Lower leg skin (tissue), 4 donors: ENCODE data around the gene CCDC102A. TPM values are rescaled to one million over a fixed set of nuclear protein-coding genes. Genes with fewer than 3 reads are reported as not detected.

Source experiments
- DNase-seq, 2 donors: peaks; one replicate each; pipeline ENCODE4 v3.0.0-alpha.2; 2019; ENCODE audit warnings: low spot score in 2 of 2
- H3K4me3 ChIP-seq: fragments of 200-600 bp; sonication (generic); 2 replicates; pipeline ENCODE4 v1.5.1; 2017; ENCODE audit warnings: mild to moderate bottlenecking, low read depth; ENCODE audit not compliant: poor library complexity, severe bottlenecking
- POLR2A ChIP-seq, 2 donors: fragments of 450-650 bp; IDR thresholded peaks; one replicate each; pipeline ENCODE4 v1.6.1; 2016 to 2017; ENCODE audit warnings: antibody characterized with exemption in 2 of 2, mild to moderate bottlenecking in 1 of 2, moderate library complexity in 1 of 2
- WGBS, 2 donors: methylation state at CpG; one replicate each; pipeline ENCODE4 v1.1.5; 2018; 5-methylcytosine and 5-hydroxymethylcytosine counted together
- intact Hi-C: fragments of 100-400 bp; cut with DNase I; formaldehyde crosslinking; loops from one replicate; pipeline ENCODE4 v1.15.0; 2023; ENCODE audit warnings: low total_unique reads
- total RNA-seq, 4 donors: library from RNA; depleted of rRNA; stranded (reverse); fragments of >200 nt; gene quantifications; one replicate each; pipeline ENCODE4 v1.1.0, GENCODE V29; 2016
- TF ChIP-seq, protein P1 (sequence below), 3 donors: fragments of 450-650 bp; IDR thresholded peaks; one replicate each; pipeline ENCODE4 v1.5.1; 2016; ENCODE audit warnings: antibody characterized with exemption in 3 of 3, mild to moderate bottlenecking in 3 of 3, moderate library complexity in 2 of 3

Gene CCDC102A
- total RNA-seq, 4 donors from 2014 or later: 13.7 to 18.9 (median 16.4) TPM

DNA sequence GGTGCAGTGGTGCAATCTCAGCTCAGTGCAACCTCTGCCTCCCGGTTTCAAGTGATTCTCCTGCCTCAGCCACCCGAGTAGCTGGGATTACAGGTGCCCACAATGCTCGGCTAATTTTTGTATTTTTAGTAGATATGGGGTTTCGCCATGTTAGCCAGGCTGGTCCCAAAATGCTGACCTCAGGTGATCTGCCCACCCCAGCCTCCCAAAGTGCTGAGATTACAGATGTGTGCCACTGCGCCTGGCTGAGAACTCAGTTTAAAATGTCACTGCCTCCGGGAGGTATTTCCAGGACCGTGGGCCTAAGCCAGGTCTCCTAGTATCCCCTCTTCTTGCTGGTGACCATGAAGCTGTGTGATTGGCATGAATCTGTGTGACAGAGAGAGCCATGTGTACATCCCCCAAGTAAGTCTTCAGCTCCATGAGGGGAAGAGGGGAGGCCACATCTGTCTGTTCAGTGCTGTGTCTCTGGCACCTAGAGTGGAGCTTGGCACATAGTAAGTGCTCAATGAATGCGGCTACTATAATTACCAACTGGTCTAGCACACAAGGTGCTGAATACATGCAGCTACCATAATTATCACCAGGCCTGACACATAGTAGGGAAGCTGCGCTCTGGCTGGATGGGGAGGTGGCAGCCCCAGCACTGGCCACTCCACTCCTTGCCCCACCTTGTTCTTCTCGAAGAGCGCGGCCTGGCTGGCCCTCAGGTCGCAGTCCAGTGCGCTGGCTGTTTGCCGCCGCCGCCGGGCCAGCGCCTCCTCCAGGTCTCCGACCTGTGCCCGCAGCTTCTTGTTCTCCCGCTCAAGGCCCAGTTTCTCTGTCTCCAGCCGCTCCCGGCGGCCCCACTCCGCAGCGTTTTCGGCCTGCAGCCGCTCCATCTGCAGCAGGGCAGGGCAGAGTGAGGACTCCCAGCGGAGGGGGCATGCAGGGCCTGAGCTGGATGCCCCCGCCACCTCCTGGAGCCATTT is 18.7 kb downstream of the CCDC102A start:
- intact Hi-C loops: loop anchor here (5.0 kb wide), 1 partner anchor 215 kb away; no protein-coding TSS in a partner anchor
- no peak overlapping the region for H3K4me3 ChIP-seq
- no peak for DNase-seq
- 89 to 93% methylated on average over 24 to 31 of the region's 31 CpGs for WGBS, 2 donors
- no peak for TF ChIP-seq POLR2A (IDR thresholded peaks at IDR 0.05)
- TF ChIP-seq, protein P1, sequence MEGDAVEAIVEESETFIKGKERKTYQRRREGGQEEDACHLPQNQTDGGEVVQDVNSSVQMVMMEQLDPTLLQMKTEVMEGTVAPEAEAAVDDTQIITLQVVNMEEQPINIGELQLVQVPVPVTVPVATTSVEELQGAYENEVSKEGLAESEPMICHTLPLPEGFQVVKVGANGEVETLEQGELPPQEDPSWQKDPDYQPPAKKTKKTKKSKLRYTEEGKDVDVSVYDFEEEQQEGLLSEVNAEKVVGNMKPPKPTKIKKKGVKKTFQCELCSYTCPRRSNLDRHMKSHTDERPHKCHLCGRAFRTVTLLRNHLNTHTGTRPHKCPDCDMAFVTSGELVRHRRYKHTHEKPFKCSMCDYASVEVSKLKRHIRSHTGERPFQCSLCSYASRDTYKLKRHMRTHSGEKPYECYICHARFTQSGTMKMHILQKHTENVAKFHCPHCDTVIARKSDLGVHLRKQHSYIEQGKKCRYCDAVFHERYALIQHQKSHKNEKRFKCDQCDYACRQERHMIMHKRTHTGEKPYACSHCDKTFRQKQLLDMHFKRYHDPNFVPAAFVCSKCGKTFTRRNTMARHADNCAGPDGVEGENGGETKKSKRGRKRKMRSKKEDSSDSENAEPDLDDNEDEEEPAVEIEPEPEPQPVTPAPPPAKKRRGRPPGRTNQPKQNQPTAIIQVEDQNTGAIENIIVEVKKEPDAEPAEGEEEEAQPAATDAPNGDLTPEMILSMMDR (IDR thresholded peaks at IDR 0.05): no peak

DNA sequence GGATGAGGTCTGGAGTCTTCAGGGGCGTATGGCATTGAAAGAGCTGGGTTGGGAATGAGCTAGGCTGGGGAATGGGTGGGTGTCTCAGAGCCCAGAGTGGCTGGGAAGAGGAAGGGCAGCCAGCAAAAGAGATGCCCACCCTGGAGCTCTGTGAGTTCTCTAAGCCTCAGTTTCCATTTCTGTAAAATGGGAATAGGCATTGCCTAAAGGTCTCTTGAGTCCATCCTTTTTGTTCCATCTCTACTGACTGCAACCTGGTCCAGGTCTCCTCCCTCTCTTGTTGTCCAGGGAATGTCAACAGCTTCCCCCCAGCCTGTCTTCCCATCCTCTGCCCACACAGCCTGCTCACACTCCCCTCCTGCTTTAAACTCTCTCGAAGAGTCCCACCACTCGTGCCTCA is 19.6 kb downstream of the CCDC102A start:
- 87 to 93% methylated on average over 3 of the region's 3 CpGs for WGBS, 2 donors
- intact Hi-C loops: loop anchor here (5.0 kb wide), 1 partner anchor 214 kb away; no protein-coding TSS in a partner anchor
- DNase-seq: no peak
- TF ChIP-seq, protein P1 (IDR thresholded peaks at IDR 0.05): no peak
- TF ChIP-seq POLR2A (IDR thresholded peaks at IDR 0.05): no peak
- H3K4me3 ChIP-seq: no peak overlapping the region

DNA sequence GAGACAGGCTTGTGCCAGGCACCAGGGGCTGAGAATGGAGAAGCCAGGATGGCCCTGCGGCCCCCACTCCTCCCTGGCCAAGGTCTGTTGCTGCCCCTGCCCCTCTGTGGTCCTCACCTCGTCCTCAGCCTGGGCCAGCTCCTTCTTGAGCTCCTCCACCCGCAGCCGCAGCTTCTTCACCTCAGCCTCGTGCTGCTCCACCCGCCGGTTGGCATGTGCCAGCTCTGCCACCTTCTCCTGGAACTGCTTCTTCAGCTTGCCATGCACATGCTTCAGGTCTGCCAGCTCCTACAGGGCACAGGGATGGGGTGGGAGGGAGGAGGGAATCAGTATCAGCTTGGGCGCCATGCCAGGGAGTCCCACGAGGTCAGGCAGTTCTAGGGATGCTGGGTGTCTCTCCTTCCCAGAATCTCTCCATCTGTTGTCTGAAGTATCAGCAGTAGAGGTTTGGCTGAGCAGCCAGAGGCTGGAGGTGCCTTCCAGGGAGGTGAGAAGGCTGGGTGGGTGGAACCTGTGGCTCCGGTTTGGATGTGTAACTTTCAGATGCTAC is 20.1 kb downstream of the CCDC102A start:
- intact Hi-C loops: loop anchor here (5.0 kb wide), 1 partner anchor 214 kb away; no protein-coding TSS in a partner anchor
- H3K4me3 ChIP-seq: no peak overlapping the region
- DNase-seq: no peak

DNA sequence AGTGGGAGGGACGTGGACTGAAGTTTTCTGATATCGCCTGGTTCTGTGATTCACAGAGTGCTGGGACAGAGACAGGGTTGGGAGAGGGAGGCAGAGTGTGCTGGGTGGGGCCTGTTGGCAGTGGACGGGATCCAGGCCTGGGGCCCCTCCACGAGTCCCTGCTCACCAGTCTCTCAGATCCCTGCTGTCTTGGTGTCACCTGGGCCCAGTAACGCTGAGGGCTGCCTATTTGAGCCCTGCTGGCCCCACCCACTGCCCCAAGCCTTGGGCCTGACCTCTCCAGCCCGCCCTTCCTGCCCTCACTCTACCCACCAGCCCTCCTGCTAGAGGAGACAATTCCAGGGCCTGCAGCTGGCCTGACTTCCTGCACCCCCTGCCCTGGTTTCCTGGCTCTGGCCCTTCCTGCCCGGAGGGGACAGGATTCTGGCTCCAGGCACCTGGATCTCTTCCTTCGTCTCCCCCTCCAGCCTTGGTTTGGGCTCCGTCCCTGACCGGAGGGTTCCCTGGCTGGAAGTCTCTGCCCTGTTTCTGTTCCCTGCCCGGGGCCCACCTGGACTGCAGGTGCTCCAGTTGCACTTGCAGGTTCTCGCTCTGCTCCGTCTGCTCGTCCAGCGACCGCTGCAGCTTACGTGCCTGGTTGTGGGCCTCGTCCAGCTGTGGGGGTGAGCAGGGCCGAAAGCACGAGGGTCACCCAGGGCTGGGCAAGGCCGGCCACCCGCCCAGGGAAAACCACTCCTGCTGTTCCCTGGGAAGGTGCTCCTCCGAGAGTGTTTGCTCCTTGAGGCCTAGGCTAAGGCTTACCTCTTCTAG is 21.4 kb downstream of the CCDC102A start:
- intact Hi-C loops: loop anchor here (5.0 kb wide), 1 partner anchor 213 kb away; no protein-coding TSS in a partner anchor
- no peak for DNase-seq
- TF ChIP-seq POLR2A (IDR thresholded peaks at IDR 0.05): no peak
- TF ChIP-seq, protein P1 (IDR thresholded peaks at IDR 0.05): no peak
- no peak overlapping the region for H3K4me3 ChIP-seq
- 80 to 85% methylated on average over 23 of the region's 23 CpGs for WGBS, 2 donors

More for the DNA sequence above, 20.1 kb downstream of the CCDC102A start:
- TF ChIP-seq, protein P1 (IDR thresholded peaks at IDR 0.05): no peak
- no peak for TF ChIP-seq POLR2A (IDR thresholded peaks at IDR 0.05)
- 66 to 76% methylated on average over 10 of the region's 10 CpGs for WGBS, 2 donors

DNA sequence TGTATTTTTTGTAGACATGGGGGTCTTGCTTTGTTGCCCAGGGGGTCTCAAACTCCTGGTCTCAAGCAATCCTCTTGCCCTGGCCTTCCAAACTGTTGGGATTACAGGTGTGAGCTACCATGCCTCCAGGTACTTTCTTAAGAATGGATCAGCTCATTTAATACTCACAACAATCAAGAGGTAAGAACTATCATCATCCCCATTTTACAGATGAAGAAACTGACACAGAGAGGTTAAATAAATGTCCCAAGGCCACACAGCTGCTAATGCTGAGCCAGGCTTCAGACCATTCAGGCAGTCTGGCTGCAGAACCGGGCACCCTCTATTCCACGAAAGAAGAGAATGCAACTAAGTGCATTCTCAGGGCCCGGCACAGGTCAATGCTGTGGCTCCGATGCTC is 22.0 kb downstream of the CCDC102A start:
- TF ChIP-seq, protein P1 (IDR thresholded peaks at IDR 0.05): no peak
- TF ChIP-seq POLR2A (IDR thresholded peaks at IDR 0.05): no peak
- no peak overlapping the region for H3K4me3 ChIP-seq
- 80 to 86% methylated on average over 4 of the region's 4 CpGs for WGBS, 2 donors
- intact Hi-C loops: no loop called here
- DNase-seq: no peak
